ENCODE measurements around the gene NAPSA. TPM values are rescaled to one million over a fixed set of nuclear protein-coding genes. Genes with fewer than 3 reads are reported as not detected.
"Not testable (repeated sequence)": the region's sequence is repeated elsewhere in the genome, so short reads cannot be mapped to it uniquely, and the experiment has no call there.

NAPSA gene
- total RNA-seq, 1 experiment from 2014 or later = 1.2 TPM

DNA sequence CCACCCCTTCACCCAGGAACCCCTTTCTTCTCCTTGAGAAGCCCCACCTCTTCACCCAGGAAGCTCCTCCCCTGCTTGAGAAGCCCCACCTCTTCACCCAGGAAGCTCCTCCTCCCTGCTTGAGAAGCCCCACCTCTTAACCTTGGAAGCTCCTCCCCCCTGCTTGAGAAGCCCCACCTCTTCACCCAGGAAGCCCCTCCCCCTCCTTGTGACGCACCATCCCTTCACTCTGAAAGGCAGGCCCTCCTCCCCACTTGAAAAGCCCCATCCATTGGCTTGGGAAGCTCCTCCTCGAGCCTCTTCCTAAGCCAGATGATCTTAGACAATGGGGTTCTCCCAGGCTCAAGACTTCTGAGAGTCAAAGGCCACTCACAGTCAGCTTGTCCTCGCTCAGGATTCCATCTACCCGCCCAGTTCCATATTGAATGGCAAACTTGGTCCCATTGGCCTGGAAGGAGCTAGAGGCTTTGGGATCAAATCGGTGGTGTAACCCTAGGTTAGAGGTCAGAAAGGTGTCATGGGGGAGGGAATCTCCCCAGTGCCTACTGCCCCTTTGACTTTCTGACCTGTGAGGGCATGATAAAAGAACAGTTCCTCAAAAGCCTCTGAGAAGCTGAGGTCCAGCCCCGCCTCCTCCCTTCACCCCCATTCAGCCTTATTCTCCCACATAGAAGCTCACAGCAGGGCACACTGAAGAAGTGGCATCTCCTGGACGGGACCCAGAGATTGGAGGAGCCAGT lies 4.0 kb downstream of the NAPSA start:
- peak; percentile 37 for DNase-seq (ENCODE audit: low spot score)

DNA sequence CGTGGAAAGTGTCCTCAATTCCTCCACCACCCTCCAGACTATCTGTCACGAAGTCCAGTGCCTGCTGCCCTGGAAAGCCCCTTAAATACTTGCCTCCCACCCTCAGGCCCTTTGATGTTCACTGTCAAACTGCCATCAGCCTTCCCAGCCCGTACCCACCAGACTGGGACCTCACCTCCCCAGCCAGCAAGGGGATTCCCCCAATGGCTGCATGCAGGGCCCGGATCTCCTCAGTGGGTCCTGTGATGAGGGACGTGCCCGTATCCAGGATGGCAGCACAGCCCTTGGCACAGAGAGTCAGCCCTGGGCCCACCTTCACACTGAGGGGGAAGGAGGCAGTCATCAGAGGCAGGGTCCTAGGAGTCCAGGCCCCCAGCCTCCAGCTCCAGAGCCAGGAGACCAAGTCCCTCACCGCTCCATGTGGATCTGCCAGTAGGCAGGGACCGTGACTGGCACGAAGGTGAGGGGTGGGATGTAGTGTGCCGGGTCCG lies 6.1 kb downstream of the NAPSA start:
- no peak for DNase-seq (ENCODE audit: low spot score)

DNA sequence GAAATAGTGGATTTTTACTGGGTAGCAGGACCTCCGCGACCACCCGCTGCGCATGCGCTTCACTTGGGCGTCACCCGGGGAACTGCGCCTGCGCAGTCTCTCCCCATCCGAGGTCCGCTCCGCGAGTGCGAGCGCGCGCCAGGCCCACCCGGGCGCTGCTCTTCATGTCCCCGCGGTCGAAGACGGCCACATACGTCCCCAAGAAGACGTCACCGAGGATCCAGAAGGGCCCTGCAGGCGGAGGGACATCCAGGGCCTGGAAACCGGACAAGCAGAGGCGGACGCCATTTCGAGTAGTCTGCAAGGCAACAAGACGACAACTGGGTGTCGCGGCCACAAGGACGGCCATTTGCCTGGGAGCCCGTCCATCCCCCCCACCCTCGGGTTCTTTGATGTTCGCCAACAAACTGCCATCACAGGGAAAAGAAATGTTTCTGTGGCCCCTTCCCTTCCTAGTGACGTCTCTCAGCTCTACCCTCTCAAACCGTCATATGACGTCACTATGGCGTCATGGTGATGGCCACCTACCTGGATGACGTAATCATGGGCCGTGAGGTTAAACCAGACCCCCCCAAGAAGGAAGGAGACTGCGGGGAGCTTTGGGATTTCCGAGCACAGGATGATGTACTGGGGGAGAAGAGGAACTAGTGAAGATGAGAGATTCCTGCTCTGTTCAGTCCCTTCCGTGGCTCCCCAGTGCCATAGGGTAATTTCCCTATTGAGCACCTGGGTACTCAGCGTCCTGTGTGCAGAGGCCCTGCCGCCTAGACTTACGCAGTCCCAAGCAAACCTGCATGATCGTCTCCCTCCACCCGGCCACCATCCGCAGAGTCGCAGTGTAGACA lies 6.7 kb downstream of the NAPSA start:
- DNase-seq (ENCODE audit: low spot score) = no peak

DNA sequence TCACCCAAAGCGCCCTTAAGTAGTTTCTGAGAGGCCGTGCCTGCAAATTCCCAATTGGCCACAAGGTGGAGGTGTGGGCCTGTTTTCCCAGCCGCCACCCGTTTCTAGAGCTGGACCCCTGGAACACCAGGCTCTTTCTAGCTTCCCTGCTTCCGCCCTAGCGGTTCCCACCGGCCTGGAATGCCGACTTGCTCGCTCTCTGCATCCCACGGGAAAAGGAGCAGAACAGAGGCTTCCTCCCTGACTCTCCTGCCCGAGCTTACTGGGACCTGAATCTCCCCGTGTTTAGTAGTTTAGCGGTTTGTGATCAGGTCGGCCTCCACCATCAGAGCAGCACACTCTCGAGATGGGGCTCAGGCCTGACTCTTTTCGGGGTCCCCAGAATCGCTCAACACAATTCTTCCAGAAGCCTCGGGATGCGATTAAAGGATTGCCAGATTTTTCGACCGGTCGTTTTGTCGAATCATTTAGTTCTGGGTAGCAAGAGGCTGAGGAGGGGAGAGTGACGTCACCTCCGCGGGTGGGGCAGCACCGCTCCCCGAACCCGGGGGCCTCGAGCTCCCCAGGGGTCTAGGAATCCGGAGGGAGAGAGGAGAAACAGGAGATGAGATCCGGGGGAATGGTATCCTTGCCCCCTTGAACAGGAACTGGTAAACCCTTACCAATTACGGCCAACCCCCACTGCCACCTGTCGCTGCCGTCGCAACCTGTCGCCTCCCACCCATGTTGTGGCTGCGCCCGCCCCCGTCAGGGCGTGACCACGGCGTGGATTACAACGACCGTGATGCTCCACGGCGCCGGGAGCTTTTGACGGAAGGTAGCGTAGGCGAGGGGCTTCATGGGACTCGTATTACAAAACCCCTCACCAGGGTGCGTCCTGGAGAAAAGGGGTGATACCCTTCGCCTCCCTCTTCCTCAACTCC lies 8.0 kb downstream of the NAPSA start:
- DNase-seq (ENCODE audit: low spot score) = peak; percentile 95

DNA sequence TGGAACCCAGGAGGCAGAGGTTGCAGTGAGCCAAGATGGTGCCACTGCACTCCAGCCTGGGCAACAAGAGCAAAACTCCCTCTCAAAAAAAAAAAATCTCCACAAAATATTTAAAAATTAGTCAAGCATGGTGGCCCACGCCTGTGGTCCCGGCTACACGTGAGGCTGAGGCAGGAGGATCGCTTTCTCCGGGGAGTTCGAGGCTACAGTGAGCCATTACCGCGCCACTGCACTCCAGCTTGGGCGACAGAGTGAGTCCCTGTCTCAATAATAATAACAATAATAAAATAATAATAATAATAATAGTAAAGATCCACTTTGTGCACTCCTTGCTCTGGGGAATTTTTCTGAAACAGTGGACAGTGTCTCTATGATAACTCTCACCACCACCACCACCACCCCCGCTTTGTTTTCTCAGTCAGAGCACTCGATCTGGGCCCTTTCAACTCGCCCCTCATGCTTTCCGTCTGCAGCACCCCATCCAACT lies 8.7 kb downstream of the NAPSA start:
- DNase-seq (ENCODE audit: low spot score) = no peak

GRCh38 chr19:50353487-50353880 lies 12.0 kb downstream of the NAPSA start:
- not testable (repeated sequence) for DNase-seq (ENCODE audit: low spot score)

GRCh38 chr19:50352242-50352641 lies 13.2 kb downstream of the NAPSA start:
- DNase-seq (ENCODE audit: low spot score) = no peak

DNA sequence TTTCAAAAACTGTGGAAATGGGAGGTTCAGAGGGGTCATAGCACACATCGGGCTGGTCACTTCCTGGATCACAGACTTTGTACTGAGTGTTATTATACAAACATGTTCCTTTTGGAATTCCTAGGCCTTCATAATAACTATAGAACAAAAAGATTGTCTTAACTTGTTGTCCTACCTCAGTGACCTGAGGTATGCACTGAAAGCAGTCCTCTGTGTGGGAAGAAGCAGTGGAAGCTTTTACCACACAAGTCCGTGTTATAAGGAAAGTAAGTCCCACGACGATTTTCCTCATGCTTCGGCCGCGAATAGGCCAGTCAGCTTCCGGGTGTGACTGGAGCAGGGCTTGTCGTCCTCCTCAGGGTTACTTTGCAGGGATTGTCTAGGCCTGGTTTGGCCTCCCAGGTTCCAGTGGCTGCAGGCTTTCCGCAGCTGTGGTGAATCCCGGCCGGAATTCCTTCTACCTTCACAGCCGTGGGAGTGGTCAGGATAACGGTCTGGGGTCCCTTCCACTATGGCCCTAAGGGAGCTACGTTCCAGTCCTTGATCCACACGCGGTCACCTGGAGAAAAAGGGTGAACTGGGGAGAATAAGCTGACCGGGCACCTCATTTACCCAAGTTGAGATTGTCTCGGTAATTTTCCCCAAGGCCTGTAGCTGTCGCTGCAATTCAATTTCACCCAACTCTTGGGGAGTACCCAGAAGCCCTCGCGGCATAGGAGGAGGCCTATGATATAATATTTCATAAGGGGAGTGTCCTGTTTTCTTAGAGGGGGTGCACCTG lies 16.0 kb downstream of the NAPSA start:
- DNase-seq (ENCODE audit: low spot score) = peak; percentile 30

GRCh38 chr19:50347089-50347581 lies 18.3 kb downstream of the NAPSA start:
- not testable (repeated sequence) for DNase-seq (ENCODE audit: low spot score)

- DNase-seq (ENCODE audit: low spot score) = no peak
Observed at GRCh38 chr19:50344661-50345318, 20.6 kb downstream of the NAPSA start.

- DNase-seq (ENCODE audit: low spot score) = no peak
Observed at GRCh38 chr19:50341091-50341564, 24.3 kb downstream of the NAPSA start.

DNA sequence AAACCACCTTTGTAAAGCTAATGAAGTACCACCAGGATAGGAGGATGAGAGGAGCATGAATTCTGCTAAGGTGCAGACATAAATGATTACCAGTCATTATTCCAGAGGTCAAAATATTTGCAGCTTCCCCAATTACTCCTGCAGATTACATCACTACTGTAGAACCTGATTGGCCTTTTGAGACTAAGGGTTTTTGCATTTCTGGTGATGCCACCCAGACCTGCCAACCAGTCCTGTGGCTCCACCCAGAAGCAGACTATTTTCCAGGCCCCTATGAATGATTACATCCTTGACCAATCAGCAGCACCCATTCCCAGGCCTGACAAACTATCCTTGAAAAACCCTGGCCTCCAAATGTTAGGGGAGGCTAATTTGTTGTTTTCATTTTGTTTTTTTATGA lies 25.1 kb downstream of the NAPSA start:
- DNase-seq (ENCODE audit: low spot score) = no peak

GRCh38 chr19:50337031-50337430 lies 28.4 kb downstream of the NAPSA start:
- not testable (repeated sequence) for DNase-seq (ENCODE audit: low spot score)

GRCh38 chr19:50334741-50335421 lies 30.6 kb downstream of the NAPSA start:
- no peak for DNase-seq (ENCODE audit: low spot score)

DNA sequence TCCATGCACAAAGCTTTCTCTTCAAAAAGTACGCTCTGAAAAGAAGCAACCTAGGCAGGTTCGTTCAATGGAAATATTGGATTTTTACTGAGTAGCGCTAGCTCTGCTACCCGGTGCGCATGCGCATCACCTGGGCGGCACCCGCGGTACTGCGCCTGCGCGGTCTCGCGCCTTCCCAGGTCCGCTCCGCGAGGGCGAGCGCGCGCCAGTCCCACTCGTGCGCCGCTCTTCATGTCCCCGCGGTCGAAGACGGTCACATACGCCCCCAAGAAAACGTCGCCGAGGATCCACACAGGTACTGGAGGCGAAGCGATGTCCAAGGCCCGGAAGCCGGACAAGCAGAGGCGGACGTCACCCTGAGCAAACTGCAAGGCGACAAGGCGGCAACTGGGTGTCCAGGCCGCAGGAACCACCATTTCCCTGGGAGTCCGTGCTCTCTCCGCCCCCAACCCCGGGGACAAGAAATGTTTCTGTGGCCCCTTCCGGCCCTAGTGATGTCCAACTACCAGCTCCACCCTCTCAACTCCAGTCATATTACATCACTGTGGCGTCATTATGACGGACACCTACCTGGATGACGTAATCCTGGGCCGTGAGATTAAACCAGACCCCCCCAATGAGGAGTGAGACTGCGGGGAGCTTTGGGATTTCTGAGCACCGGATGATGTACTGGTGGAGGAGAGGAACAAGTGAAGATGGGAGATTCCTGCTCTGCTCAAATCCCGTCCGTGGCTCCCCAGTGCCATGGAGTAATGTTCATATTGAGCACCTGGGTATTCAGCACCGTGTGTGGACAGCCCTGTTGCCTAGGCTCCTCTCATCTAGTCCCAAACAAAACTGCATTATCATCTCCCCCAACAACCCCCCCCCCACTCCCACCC lies 31.5 kb downstream of the NAPSA start:
- no peak for DNase-seq (ENCODE audit: low spot score)

GRCh38 chr19:50333235-50333736 lies 32.2 kb downstream of the NAPSA start:
- peak; percentile 100 for DNase-seq (ENCODE audit: low spot score)

- DNase-seq (ENCODE audit: low spot score) = peak; percentile 97
Observed at GRCh38 chr19:50332244-50333038, 33.0 kb downstream of the NAPSA start.

Data from HT-29 (cell line).